ENCODE results near the gene PIK3CG. TPM values are rescaled to one million over a fixed set of nuclear protein-coding genes. Genes with fewer than 3 reads are reported as not detected.
"Not testable (repeated sequence)": the region's sequence is repeated elsewhere in the genome, so short reads cannot be mapped to it uniquely, and the experiment has no call there.

Gene PIK3CG
- total RNA-seq, 4 donors from 2014 or later, result 3.1 to 9.3 (median 7.2) TPM

- H3K4me1 ChIP-seq, result no peaks in the 10 kb centered on the region
- no peaks in the 10 kb centered on the region for H3K27me3 ChIP-seq
- no peak overlapping the region for H3K4me3 ChIP-seq
- H3K9me3 ChIP-seq, result no peaks in the 10 kb centered on the region
- no peak for DNase-seq (ENCODE audit: low spot score in 2 of 2)
- H3K36me3 ChIP-seq, result no peaks in the 10 kb centered on the region
- H3K27ac ChIP-seq, result no peak overlapping the region
- TF ChIP-seq POLR2A (IDR thresholded peaks at IDR 0.05) (no peak), CTCF (IDR thresholded peaks at IDR 0.05) (no peak), EP300 (IDR thresholded peaks at IDR 0.05) (no peak)
These were observed 41.5 kb upstream of the PIK3CG start for GRCh38 chr7:106823631-106824030.

GRCh38 chr7:106824458-106824857 lies 40.6 kb upstream of the PIK3CG start:
- DNase-seq (ENCODE audit: low spot score in 2 of 2), result no peak
- H3K4me3 ChIP-seq, result no peak overlapping the region
- H3K27me3 ChIP-seq, result no peaks in the 10 kb centered on the region
- WGBS, 2 donors, result 88 to 92% methylated on average over 4 of the region's 4 CpGs
- H3K36me3 ChIP-seq, result no peaks in the 10 kb centered on the region
- H3K27ac ChIP-seq, result no peak overlapping the region
- H3K4me1 ChIP-seq, result no peaks in the 10 kb centered on the region
- peaks cover 0 to 3% (median 0%) of the 10 kb centered on the region in 4 donors for H3K9me3 ChIP-seq
- no peak for TF ChIP-seq CTCF (IDR thresholded peaks at IDR 0.05)
- TF ChIP-seq EP300 (IDR thresholded peaks at IDR 0.05), result no peak
- TF ChIP-seq POLR2A (IDR thresholded peaks at IDR 0.05), result no peak

- Histone ChIP-seq H3K9me3 (peaks cover 0 to 10% (median 0%) of the 10 kb centered on the region in 4 donors), H3K4me3 (no peak overlapping the region), H3K27me3 (no peaks in the 10 kb centered on the region), H3K4me1 (no peaks in the 10 kb centered on the region), H3K36me3 (no peaks in the 10 kb centered on the region), H3K27ac (no peak overlapping the region)
- DNase-seq (ENCODE audit: low spot score in 2 of 2), result no peak
- 80 to 82% methylated on average over 2 of the region's 2 CpGs for WGBS, 2 donors
- no peak for TF ChIP-seq EP300 (IDR thresholded peaks at IDR 0.05)
- TF ChIP-seq CTCF (IDR thresholded peaks at IDR 0.05), result no peak
- TF ChIP-seq POLR2A (IDR thresholded peaks at IDR 0.05), result no peak
These were observed 37.5 kb upstream of the PIK3CG start for GRCh38 chr7:106827626-106828025.

GRCh38 chr7:106829496-106829895 lies 35.6 kb upstream of the PIK3CG start:
- H3K27ac ChIP-seq, result no peak overlapping the region
- 87 to 94% methylated on average over 7 of the region's 7 CpGs for WGBS, 2 donors
- H3K27me3 ChIP-seq, result no peaks in the 10 kb centered on the region
- TF ChIP-seq POLR2A (IDR thresholded peaks at IDR 0.05), result no peak
- TF ChIP-seq EP300 (IDR thresholded peaks at IDR 0.05), result no peak
- no peak for TF ChIP-seq CTCF (IDR thresholded peaks at IDR 0.05)
- H3K36me3 ChIP-seq, result no peaks in the 10 kb centered on the region
- no peak for DNase-seq (ENCODE audit: low spot score in 2 of 2)
- no peak overlapping the region for H3K4me3 ChIP-seq
- H3K4me1 ChIP-seq, result no peaks in the 10 kb centered on the region
- peaks cover 0 to 10% (median 0%) of the 10 kb centered on the region in 4 donors for H3K9me3 ChIP-seq

- H3K4me3 ChIP-seq; H3K27ac ChIP-seq; H3K36me3 ChIP-seq; DNase-seq (ENCODE audit: low spot score in 2 of 2); H3K27me3 ChIP-seq; H3K4me1 ChIP-seq: not testable (repeated sequence)
- peaks cover 0 to 10% (median 0%) of the 10 kb centered on the region in 4 donors for H3K9me3 ChIP-seq
- WGBS, 2 donors, result 78 to 84% methylated on average over 9 of the region's 9 CpGs
These were observed 34.2 kb upstream of the PIK3CG start for GRCh38 chr7:106830896-106831295.

- TF ChIP-seq EP300 (IDR thresholded peaks at IDR 0.05) (no peak), POLR2A (IDR thresholded peaks at IDR 0.05) (no peak), CTCF (IDR thresholded peaks at IDR 0.05) (no peak)
- Histone ChIP-seq H3K36me3 (no peaks in the 10 kb centered on the region), H3K27ac (no peak overlapping the region), H3K4me3 (no peak overlapping the region), H3K4me1 (no peaks in the 10 kb centered on the region), H3K27me3 (no peaks in the 10 kb centered on the region), H3K9me3 (no peaks in the 10 kb centered on the region)
- WGBS, 2 donors, result 78 to 79% methylated on average over 2 of the region's 2 CpGs
- DNase-seq (ENCODE audit: low spot score in 2 of 2), result no peak
These were observed 28.3 kb upstream of the PIK3CG start for GRCh38 chr7:106836816-106837215.

Data from tibial nerve (tissue), 4 donors.